K562 (cell line): ENCODE results near the gene MTA1. TPM values are rescaled to one million over a fixed set of nuclear protein-coding genes. Genes with fewer than 3 reads are reported as not detected.

ENCODE experiments used
- ATAC-seq: fragments of 200-7000 bp; cut with Tn5 transposase; 3 replicates; pipeline ENCODE4 v1.9.1; 2020; ENCODE audit warnings: moderate library complexity
- BruUV-seq: library from RNA; stranded (reverse); fragments of 400-500 nt; replicated peaks from 2 replicates; lab custom pipeline; 2021; lab: Mats Ljungman, UMichigan
- CTCF ChIA-PET: fragments of 300-600 bp; formaldehyde crosslinking; extraction: SDS; loops from one replicate; lab custom pipeline; 2021; ENCODE audit warnings: low intra/inter-chr PET ratio; lab: Yijun Ruan, JAX
- POLR2A ChIA-PET: fragments of 300-600, 350-650 bp; sonication (Branson Sonifier 250); formaldehyde crosslinking; extraction: SDS; loops from one replicate; lab custom pipeline; 2021; ENCODE audit warnings: antibody characterized with exemption, inconsistent platforms; lab: Yijun Ruan, JAX
- DNase-seq, 4 experiments: peaks; one replicate each; pipeline versions ENCODE4 v3.0.0 to v3.0.0-alpha.2; 2011 to 2018; ENCODE audit warnings: low spot score in 3 of 4, mixed read lengths in 3 of 4; ENCODE audit errors: extremely low read depth in 1 of 4
- FAIRE-seq: peaks from 2 replicates; lab custom pipeline; 2011; peaks lifted over from hg19 to GRCh38; lab: Jason Lieb, UNC
- H2AFZ ChIP-seq: 2 replicates; pipeline ENCODE4 v1.6.0; 2011; ENCODE audit warnings: low read depth, low read length, control low read depth, inconsistent platforms
- H3K27ac ChIP-seq: fragments of 200-600 bp; 3 replicates; pipeline ENCODE4 v1.8.0; 2011; ENCODE audit warnings: low read depth, mild to moderate bottlenecking, control low read depth, inconsistent platforms, low read length, moderate library complexity, mixed read lengths; ENCODE audit errors: extremely low read depth
- H3K27me3 ChIP-seq, 2 experiments: fragments of 300-600 bp in 1 of 2; 2 replicates in 1 of 2; 3 replicates in 1 of 2; pipeline versions ENCODE4 v1.6.0 to v1.8.0; 2011; ENCODE audit warnings: inconsistent platforms in 2 of 2, low read length in 2 of 2, mild to moderate bottlenecking in 1 of 2, mixed read lengths in 1 of 2, moderate library complexity in 1 of 2; ENCODE audit not compliant: control insufficient read depth in 2 of 2, insufficient read depth in 2 of 2
- H3K36me3 ChIP-seq: fragments of 300-600 bp; 3 replicates; pipeline ENCODE4 v1.8.0; 2011; ENCODE audit warnings: mild to moderate bottlenecking, low read length, inconsistent platforms; ENCODE audit not compliant: control insufficient read depth, insufficient read depth
- H3K4me1 ChIP-seq, 2 experiments: fragments of 200-600 bp in 1 of 2; replicated peaks in 1 of 2; 2 replicates in 1 of 2; 3 replicates in 1 of 2; pipeline versions ENCODE4 v1.5.1 to v1.8.0; 2011; ENCODE audit warnings: inconsistent platforms in 2 of 2, low read length in 2 of 2, mild to moderate bottlenecking in 1 of 2, mixed read lengths in 1 of 2, moderate library complexity in 1 of 2; ENCODE audit not compliant: control insufficient read depth in 2 of 2, insufficient read depth in 2 of 2
- H3K4me2 ChIP-seq: 2 replicates; pipeline ENCODE4 v1.6.1; 2011; ENCODE audit warnings: low read length, control low read depth, inconsistent platforms, mixed read lengths; ENCODE audit not compliant: insufficient read depth
- H3K4me3 ChIP-seq: fragments of 200-600 bp; sonication (generic), shearing (Covaris generic); 2 replicates; pipeline ENCODE4 v1.5.1; 2016; ENCODE audit warnings: control low read depth, inconsistent platforms
- H3K79me2 ChIP-seq: fragments of 200-600 bp; 3 replicates; pipeline ENCODE4 v1.8.0; 2011; ENCODE audit warnings: low read length, inconsistent platforms; ENCODE audit not compliant: control insufficient read depth, insufficient read depth
- H3K9ac ChIP-seq, 2 experiments: 2 replicates each; pipeline versions ENCODE4 v1.6.0 to v1.6.1; 2011; ENCODE audit warnings: low read depth in 2 of 2, low read length in 2 of 2, control low read depth in 1 of 2, inconsistent platforms in 1 of 2, mild to moderate bottlenecking in 1 of 2, mixed read lengths in 1 of 2; ENCODE audit not compliant: insufficient read depth in 1 of 2
- H3K9me1 ChIP-seq: one replicate; pipeline ENCODE4 v1.6.0; 2011; ENCODE audit warnings: inconsistent platforms, mild to moderate bottlenecking, low read length, moderate library complexity; ENCODE audit not compliant: control insufficient read depth, insufficient read depth
- H3K9me3 ChIP-seq: replicated peaks from 2 replicates; pipeline ENCODE4 v1.5.1; 2011; ENCODE audit warnings: low read depth, low read length, inconsistent platforms; ENCODE audit not compliant: control insufficient read depth, insufficient read depth
- H4K20me1 ChIP-seq: replicated peaks from 2 replicates; pipeline ENCODE4 v1.6.1; 2011; ENCODE audit warnings: low read length, inconsistent platforms, mixed read lengths; ENCODE audit not compliant: control insufficient read depth, insufficient read depth
- ARID1B ChIP-seq: fragments of 450-650 bp; IDR thresholded peaks from 2 replicates; pipeline ENCODE4 v1.6.1; 2016; ENCODE audit warnings: antibody characterized with exemption, mild to moderate bottlenecking, inconsistent platforms
- HMGN3 ChIP-seq: IDR thresholded peaks from 2 replicates; pipeline ENCODE4 v1.6.1; 2011; ENCODE audit warnings: borderline replicate concordance, low read depth, mild to moderate bottlenecking, mixed read lengths, low read length; ENCODE audit not compliant: insufficient read length; ENCODE audit errors: extremely low read depth
- HSF4 ChIP-seq: fragments of 250-450 bp; sonication (Bioruptor Pico); IDR thresholded peaks from 2 replicates; pipeline ENCODE4 v2.1.2; 2022; ENCODE audit warnings: mild to moderate bottlenecking, moderate library complexity, borderline replicate concordance
- KDM5B ChIP-seq: fragments of 200-600 bp; sonication (generic); IDR thresholded peaks from 2 replicates; pipeline ENCODE4 v1.6.1; 2012; ENCODE audit warnings: low read depth, mild to moderate bottlenecking, moderate library complexity, low read length, control low read depth, inconsistent platforms; ENCODE audit not compliant: insufficient replicate concordance
- POLR2G ChIP-seq: fragments of 200-400 bp; formaldehyde crosslinking; IDR thresholded peaks from 2 replicates; pipeline ENCODE4 v1.6.1; 2017; ENCODE audit warnings: low read depth, mild to moderate bottlenecking, antibody characterized with exemption, low read length, moderate library complexity
- WGBS: fragments of 100-300 bp; shearing (Covaris generic); methylation state at CpG from one replicate; pipeline ENCODE4 v1.1.6; 2016; ENCODE audit warnings: low coverage, mixed read lengths; ENCODE audit not compliant: insufficient coverage; ENCODE audit errors: missing lambda C conversion rate; 5-methylcytosine and 5-hydroxymethylcytosine counted together
- in situ Hi-C: fragments of 300-500 bp; cut with MboI; formaldehyde crosslinking; loops from 4 replicates; pipeline ENCODE4 v1.15.0; 2018; ENCODE audit warnings: inconsistent platforms, mixed read lengths
- intact Hi-C: fragments of 100-400 bp; cut with micrococcal nuclease; formaldehyde crosslinking; loops from 2 replicates; pipeline ENCODE4 v1.14.2; 2022
- polyA plus RNA-seq, 8 experiments: library from polyadenylated mRNA; depleted of rRNA in 4 of 8; stranded (reverse) in 5 of 8; unstranded in 3 of 8; fragments of >200 nt; fragmentation: Nextera tagmentation in 2 of 8; fragmentation: Illumina TruSeq in 1 of 8; extraction: Ambion mirVana in 2 of 8; extraction: Trizol in 1 of 8; gene quantifications; 2 replicates each; pipeline versions ENCODE4 v1.2.1 to v1.2.3, GENCODE V29; 2011 to 2014; ENCODE audit warnings: inconsistent platforms in 1 of 8, missing spikeins in 1 of 8
- total RNA-seq, 7 experiments: library from RNA; depleted of rRNA in 6 of 7; stranded (reverse); fragments of >200 nt in 6 of 7; fragmentation: Illumina TruSeq in 2 of 7; extraction: Trizol in 2 of 7; gene quantifications; 2 replicates each; pipeline versions ENCODE4 v1.2.1 to v1.2.3, GENCODE V29; 2011 to 2021; ENCODE audit warnings: low replicate concordance in 1 of 7

The MTA1 gene
- total and polyA plus RNA-seq, 9 of the 15 experiments (the other 6 are each of a cell fraction or from before 2014, with no cell fraction given), result 0.13 to 118 (median 32.3) TPM

DNA sequence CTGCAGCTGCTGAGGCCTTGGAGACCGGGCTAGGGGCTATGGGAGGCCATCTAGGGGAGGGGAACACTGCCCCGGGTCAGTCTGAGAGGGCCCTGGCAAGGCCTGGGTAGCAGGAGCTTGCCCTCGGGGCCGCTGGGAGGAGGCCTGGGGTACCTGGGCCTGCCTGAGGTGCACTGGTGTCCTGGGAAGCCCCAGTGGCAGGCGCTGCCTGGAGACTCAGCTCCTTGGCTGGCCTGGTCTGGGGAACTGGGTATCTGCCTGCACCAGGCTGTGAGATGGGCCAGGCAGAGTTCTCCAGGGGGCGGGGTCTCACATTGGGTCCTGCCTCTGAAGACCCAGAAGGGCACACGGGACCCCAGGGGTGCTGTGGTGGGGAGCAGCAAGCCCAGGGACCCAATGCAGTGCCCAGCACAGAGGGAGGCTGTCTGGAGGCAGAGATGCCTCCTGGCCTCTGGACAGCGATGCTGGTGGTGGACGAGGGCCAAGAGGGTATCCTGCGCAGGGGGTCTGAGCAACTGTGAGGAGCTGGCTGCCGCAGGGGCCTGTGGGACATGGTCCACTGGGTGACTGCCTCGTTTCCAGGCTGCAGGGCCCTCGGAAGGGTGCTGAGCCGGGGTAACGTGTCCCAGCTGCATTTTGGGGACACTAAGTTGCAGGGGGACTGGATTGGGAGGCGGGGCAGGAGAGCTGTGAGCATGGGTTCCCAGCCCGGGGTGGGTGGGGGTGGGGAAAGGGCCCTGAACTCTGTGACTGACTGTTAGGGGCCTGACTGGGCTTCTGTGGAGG is 7.4 kb upstream of the MTA1 start:
- ATAC-seq (no peak), DNase-seq (no peak), FAIRE-seq (no peak)
- Histone ChIP-seq H3K27me3 (peaks cover 0 to 10% of the 10 kb centered on the region in 2 experiments; a peak in 1 of 5 replicates), H3K9me3 (no peaks in the 10 kb centered on the region), H3K79me2 (no peaks in the 10 kb centered on the region), H3K4me2 (no peak overlapping the region), H3K27ac (no peak overlapping the region), H3K9me1 (no peaks in the 10 kb centered on the region), H2AFZ (no peak overlapping the region), H4K20me1 (no peaks in the 10 kb centered on the region), H3K4me3 (no peak overlapping the region), H3K4me1 (peaks cover 0 to 30% of the 10 kb centered on the region in 2 experiments; a peak in 3 of 5 replicates), H3K36me3 (no peaks in the 10 kb centered on the region), H3K9ac (peak overlapping the region in 1 of 2 experiments; percentile 86; a peak in 2 of 4 replicates)
- no TSS peak for BruUV-seq
- whole genome bisulfite sequencing, result 54% methylated on average over 11 of the region's 17 CpGs
- TF ChIP-seq KDM5B (no peak), ARID1B (no peak), POLR2G (peak; percentile 57), HMGN3 (no peak), HSF4 (CRISPR knock-in tag) (no peak)
- in situ Hi-C loops (no loop called here), intact Hi-C loops (no loop called here)
- ChIA-PET CTCF (no interaction called here), POLR2A (interaction anchor here (0.6 kb wide), 2 partner anchors 18 to 134 kb away, joined by 3 to 5 read pairs; no protein-coding TSS in a partner anchor)
